ENCODE measurements around the gene KCNG1. TPM values are rescaled to one million over a fixed set of nuclear protein-coding genes. Genes with fewer than 3 reads are reported as not detected.
"Not testable (repeated sequence)": the region's sequence is repeated elsewhere in the genome, so short reads cannot be mapped to it uniquely, and the experiment has no call there.

Gene KCNG1
- total RNA-seq, result 1.9 and 2.3 TPM in 2 replicates

- DNase-seq (ENCODE audit: low read depth in 2 of 2), result peak; percentile 28 to 82
Measured at GRCh38 chr20:51022803-51023616, at the start of gene KCNG1. KCNG1 (minus strand) TSS chr20:51023107; CDS start chr20:51010338, 12,769 bp downstream.

- no peak for DNase-seq (ENCODE audit: low read depth in 2 of 2)
Measured at GRCh38 chr20:51070621-51071020, 47.7 kb upstream of the KCNG1 start.

- DNase-seq (ENCODE audit: low read depth in 2 of 2), result no peak
Measured at GRCh38 chr20:51067792-51068191, 44.9 kb upstream of the KCNG1 start.

GRCh38 chr20:51065615-51066014 is 42.7 kb upstream of the KCNG1 start:
- DNase-seq (ENCODE audit: low read depth in 2 of 2), result no peak

- DNase-seq (ENCODE audit: low read depth in 2 of 2), result no peak
Measured at GRCh38 chr20:51064137-51064536, 41.2 kb upstream of the KCNG1 start.

GRCh38 chr20:51062065-51062464 is 39.2 kb upstream of the KCNG1 start:
- DNase-seq (ENCODE audit: low read depth in 2 of 2), result no peak

- DNase-seq (ENCODE audit: low read depth in 2 of 2), result no peak
Measured at GRCh38 chr20:51061418-51062045, 38.6 kb upstream of the KCNG1 start.

- DNase-seq (ENCODE audit: low read depth in 2 of 2), result no peak
Measured at GRCh38 chr20:51060301-51060700, 37.4 kb upstream of the KCNG1 start.

- DNase-seq (ENCODE audit: low read depth in 2 of 2), result no peak
Measured at GRCh38 chr20:51059862-51060261, 37.0 kb upstream of the KCNG1 start.

- DNase-seq (ENCODE audit: low read depth in 2 of 2), result no peak
Measured at GRCh38 chr20:51058017-51058416, 35.1 kb upstream of the KCNG1 start.

- no peak for DNase-seq (ENCODE audit: low read depth in 2 of 2)
Measured at GRCh38 chr20:51054233-51054632, 31.3 kb upstream of the KCNG1 start.

GRCh38 chr20:51050531-51051075 is 27.7 kb upstream of the KCNG1 start:
- no peak for DNase-seq (ENCODE audit: low read depth in 2 of 2)

GRCh38 chr20:51046021-51046985 is 23.4 kb upstream of the KCNG1 start:
- no peak for DNase-seq (ENCODE audit: low read depth in 2 of 2)

- not testable (repeated sequence) for DNase-seq (ENCODE audit: low read depth in 2 of 2)
Measured at GRCh38 chr20:51045492-51045891, 22.6 kb upstream of the KCNG1 start.

GRCh38 chr20:51044796-51045195 is 21.9 kb upstream of the KCNG1 start:
- no peak for DNase-seq (ENCODE audit: low read depth in 2 of 2)

- no peak for DNase-seq (ENCODE audit: low read depth in 2 of 2)
Measured at GRCh38 chr20:51043811-51044210, 20.9 kb upstream of the KCNG1 start.

- DNase-seq (ENCODE audit: low read depth in 2 of 2), result no peak
Measured at GRCh38 chr20:51042657-51043247, 19.8 kb upstream of the KCNG1 start.

- no peak for DNase-seq (ENCODE audit: low read depth in 2 of 2)
Measured at GRCh38 chr20:51042064-51042463, 19.2 kb upstream of the KCNG1 start.

GRCh38 chr20:51037532-51038115 is 14.7 kb upstream of the KCNG1 start:
- no peak for DNase-seq (ENCODE audit: low read depth in 2 of 2)

- no peak for DNase-seq (ENCODE audit: low read depth in 2 of 2)
Measured at GRCh38 chr20:51036827-51037531, 14.1 kb upstream of the KCNG1 start.
